ENCODE data around the gene AQP11.
"Not testable (repeated sequence)": the region's sequence is repeated elsewhere in the genome, so short reads cannot be mapped to it uniquely, and the experiment has no call there.

Gene AQP11, protein sequence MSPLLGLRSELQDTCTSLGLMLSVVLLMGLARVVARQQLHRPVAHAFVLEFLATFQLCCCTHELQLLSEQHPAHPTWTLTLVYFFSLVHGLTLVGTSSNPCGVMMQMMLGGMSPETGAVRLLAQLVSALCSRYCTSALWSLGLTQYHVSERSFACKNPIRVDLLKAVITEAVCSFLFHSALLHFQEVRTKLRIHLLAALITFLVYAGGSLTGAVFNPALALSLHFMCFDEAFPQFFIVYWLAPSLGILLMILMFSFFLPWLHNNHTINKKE

DNA sequence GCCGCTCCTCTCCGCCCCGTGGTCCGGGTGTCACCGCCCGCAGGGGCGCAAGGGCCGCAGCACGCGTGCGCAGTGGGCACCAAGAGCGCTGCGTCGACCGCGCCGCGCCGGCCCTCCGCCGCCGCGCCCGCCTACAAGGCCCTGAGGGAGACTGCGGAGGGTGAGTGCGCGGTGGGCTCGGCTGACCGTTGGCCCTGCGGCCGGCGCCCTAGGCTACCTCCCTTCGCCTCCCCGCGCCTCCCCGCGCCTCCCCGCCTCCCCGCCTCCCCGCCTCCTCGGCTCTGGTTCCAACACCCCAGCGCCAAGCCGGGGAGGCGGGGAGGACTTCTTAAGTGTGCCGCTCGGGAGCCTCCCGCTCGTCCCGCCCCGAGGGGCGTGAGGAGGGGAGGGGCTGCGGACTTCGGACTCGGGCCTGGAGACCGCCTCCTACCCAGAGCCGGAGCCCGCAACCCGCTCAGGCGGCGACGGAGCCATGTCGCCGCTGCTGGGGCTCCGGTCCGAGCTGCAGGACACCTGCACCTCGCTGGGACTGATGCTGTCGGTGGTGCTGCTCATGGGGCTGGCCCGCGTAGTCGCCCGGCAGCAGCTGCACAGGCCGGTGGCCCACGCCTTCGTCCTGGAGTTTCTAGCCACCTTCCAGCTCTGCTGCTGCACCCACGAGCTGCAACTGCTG, at the start of gene AQP11:
Gene AQP11, plus strand, starts transcription at position 433 of the 673 bp plus-strand sequence. Its CDS starts 40 bp downstream, at position 473.
- in situ Hi-C loops (cut with MboI; ENCODE audit: low sequenced_read_pairs): no loop called here

DNA sequence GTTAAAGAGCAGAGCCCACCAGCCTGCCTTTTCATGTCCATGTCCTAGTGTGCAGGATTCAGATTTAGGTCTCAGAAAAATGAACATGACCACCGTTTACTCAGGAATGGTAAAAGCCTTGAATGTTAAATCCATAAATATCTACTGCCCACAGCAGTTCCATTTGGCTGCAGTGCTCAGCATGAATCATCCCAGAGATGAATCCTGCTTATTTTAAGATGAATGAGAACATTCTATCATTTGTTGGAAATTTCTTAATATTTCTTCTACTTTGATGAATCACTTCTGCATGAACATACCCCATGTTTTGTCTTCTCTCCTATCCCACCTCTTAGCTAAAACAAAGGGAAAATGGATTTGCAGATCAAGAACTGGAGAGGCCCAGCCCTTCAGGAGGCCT, 47.5 kb upstream of the AQP11 start:
- in situ Hi-C loops (cut with MboI; ENCODE audit: low sequenced_read_pairs): no loop called here

DNA sequence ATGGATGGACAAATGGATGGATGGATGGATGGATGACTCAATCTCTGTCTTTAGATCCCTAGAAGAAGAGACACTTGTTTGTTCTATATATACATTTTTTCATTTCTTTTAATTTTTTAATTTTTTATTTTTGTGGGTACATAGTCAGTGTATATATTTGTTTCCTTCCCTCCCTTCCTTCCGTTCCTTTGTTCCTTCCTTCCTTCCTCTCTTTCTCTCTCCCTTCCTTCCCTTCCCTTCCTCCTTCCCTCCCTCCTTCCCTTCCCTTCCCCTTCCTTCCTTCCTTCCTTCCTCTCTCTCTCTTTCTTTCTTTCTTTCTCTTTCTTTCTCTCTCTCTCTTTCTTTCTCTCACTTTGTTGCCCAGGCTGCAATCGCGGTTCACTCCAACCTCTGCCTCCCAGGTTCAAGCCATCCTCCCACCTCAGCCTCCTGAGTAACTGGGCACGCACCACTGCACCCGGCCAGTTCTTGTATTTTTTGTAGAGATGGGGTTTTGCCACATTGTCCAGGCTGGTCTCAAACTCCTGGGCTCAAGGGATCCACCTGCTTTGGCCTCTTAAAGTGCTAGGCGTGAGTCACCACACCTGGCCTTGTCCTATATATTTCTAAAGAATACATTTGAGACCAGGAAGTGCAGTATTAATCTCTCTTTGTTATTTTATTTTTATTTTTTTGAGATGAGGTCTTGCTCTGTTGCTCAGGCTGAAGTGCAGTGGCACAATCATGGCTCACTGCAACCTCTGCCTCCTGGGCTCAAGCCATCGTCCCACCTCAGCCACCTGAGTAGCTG, 42.5 kb upstream of the AQP11 start:
- in situ Hi-C loops (cut with MboI; ENCODE audit: low sequenced_read_pairs): no loop called here

DNA sequence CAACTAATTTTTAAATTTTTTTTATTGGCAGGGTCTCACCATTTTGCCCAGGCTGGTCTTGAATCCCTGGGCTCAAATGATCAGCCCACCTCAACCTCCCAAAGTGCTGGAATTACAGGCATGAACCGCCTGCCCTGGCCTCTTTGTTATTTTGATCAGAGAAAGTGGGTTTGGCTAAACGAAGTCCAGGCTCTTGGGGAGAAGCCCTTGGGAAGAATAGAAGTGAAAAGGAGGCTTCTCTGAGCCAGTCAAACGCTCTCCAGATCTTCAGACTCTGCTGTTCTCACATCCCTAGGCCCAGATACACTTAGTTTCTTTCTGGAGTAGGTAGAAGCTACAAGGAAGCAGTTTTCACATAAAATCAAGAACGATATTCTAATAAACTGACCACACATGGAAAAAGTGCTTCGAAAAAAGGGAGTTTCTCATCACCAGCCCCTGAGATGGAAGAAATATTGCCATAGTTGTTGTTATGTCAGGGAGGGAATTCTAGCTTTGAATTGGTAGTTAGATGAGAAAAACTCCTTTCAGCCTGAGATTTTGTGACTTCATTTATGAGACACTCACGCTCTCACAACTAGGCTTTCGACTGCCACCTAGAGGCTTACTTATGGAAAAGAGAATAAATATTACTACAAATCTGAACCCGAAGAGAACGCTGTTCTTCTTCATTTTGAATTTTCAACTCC, 41.7 kb upstream of the AQP11 start:
- in situ Hi-C loops (cut with MboI; ENCODE audit: low sequenced_read_pairs): no loop called here

DNA sequence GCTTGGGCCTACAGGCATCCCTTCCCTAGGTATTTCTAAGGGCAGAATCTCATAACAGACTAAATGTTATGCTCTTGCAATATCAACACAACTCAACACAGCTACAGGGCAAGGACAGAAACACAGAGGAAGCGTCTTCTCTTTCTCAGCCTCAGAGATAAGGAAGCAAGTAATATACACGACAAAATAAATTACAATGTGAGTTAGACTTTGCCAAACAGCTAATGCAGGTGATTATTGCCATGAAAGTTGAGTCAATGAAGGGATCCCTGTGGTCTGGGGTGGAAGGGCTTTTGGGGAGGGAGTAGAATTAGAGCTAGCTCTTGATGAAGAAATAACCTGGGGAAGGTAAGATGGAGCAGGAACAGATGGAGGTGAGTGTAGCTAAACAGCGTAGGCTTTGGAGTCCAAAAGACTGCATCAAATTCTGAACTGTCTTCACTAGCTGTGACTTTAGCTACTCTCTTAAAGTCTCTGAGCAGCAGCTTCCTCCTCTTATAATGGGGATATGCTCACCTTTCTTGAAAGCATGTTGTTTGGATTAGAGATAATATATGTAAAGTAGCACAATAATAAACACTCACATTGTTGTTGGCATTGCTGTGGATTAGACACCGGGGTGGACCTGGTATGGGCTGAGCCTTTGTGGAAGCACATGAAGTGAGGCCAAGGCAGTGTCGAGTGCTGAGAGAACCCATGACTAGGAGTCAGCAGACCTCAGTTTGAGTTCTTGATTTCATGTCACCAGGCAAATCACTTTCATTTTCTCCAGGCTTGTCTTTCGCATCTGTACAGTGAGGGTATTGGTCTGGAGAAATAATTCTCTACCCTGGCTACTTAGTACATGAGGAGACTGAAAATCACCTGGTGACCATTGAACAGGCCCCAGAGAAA, 41.0 kb upstream of the AQP11 start:
- in situ Hi-C loops (cut with MboI; ENCODE audit: low sequenced_read_pairs): no loop called here

DNA sequence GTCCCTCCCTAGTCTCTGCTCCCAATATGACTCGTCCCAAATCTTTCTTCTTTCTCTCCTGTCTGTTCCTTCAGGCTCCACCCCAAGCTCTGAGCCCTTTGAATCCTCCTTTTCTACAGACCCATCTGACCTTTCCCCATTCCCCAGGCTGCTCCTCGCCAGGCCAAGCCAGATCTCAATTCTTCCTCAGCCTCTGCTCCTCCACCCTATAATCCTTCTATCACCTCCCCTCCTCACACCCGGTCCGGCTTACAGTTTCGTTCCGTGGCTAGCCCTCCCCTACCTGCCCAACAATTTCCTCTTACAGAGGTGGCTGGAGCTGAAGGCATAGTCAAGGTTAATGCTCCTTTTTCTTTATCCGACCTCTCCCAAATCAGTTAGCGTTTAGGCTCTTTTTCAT, 38.3 kb upstream of the AQP11 start:
- in situ Hi-C loops (cut with MboI; ENCODE audit: low sequenced_read_pairs): loop anchor here (25.0 kb wide), 1 partner anchor 164 kb away; no protein-coding TSS in a partner anchor

DNA sequence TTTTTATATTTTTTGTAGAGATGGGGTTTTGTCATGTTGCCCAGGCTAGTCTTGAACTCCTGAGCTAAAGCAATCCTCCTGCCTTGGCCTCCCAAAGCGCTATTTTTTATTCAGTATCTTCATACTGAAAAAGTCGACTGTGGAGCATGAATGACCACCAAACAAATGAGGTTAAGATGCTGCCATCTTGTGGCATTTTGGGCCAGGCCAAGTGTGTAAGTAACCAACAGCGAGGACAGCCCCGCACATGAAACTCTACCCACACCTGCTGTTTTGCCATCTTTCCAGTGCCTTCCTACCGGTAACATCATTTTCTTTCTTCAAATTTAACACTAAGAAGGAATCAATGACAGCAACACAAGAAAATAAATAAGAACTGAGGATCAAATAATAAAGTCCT, 32.2 kb upstream of the AQP11 start:
- in situ Hi-C loops (cut with MboI; ENCODE audit: low sequenced_read_pairs): loop anchor here (25.0 kb wide), 1 partner anchor 170 kb away; no protein-coding TSS in a partner anchor

DNA sequence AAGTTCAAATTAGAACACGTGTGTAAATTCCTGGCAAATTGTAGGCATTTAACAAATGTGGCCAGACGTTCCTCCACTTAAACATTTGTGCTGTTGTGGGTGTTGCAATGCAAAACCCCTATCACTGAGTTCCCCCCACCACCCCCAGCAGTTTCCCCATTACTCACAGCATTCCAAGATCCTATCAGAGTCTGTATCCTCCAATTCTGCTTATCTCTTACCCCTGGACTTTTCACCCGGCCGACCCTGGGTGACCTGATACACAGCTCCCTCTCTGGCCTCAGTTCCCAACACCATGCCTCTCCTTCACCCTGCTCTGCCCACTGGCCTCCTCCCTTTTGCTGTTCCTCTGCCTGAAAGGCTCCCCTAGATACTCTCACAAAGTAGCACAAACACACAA, 31.4 kb upstream of the AQP11 start:
- in situ Hi-C loops (cut with MboI; ENCODE audit: low sequenced_read_pairs): loop anchor here (25.0 kb wide), 1 partner anchor 171 kb away; no protein-coding TSS in a partner anchor

DNA sequence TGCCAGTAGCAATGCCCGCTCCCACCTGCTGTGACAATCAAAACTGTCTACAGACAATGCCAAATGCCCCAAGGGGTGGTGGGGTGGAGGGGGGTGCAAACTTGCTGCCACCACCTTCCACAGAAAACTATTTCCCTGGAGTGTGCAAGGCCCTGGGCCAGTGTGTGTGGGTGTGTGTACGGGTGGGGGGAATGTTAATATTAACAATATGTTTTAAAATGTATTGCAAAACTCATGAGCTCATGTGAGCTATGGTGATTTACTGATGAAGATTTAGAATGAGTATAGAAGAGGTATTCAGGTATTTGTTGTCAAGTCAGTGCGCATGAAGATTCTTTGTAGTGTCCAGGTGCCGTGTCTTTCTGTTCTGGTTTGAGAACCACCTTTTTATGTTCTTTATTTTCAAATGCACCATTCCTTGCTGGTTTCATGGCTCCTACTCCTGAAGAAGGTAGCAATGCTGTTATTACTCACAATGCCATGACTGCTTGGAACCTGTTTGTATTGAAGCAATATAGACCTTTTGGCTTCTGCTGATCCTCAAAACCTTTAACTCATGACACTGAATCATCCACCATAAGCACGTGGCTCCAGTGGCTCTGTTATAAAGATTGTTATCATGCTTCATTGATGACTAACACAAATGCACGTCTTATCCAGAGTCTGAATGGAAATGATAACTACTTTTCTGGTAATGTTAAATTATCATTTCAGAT, 29.9 kb upstream of the AQP11 start:
- in situ Hi-C loops (cut with MboI; ENCODE audit: low sequenced_read_pairs): loop anchor here (25.0 kb wide), 1 partner anchor 173 kb away; no protein-coding TSS in a partner anchor

DNA sequence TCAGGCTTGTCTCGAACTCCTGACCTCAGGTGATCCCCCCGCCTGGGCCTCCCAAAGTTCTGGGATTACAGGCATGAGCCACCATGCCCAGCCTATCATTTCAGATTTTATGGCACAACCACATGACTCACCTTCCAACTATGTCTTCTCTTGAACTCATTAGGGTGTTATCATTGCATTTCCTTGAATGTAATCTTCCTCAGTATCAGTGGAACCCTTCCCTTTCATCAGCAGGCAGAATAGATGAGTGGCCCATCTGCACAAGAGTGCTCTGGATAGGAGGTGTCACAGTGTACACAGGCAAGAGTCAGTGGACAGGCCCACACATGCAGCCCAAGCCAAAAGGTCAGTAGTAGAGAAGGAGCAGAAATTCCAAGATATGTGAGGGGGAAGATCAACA, 29.1 kb upstream of the AQP11 start:
- in situ Hi-C loops (cut with MboI; ENCODE audit: low sequenced_read_pairs): loop anchor here (25.0 kb wide), 1 partner anchor 173 kb away; no protein-coding TSS in a partner anchor

DNA sequence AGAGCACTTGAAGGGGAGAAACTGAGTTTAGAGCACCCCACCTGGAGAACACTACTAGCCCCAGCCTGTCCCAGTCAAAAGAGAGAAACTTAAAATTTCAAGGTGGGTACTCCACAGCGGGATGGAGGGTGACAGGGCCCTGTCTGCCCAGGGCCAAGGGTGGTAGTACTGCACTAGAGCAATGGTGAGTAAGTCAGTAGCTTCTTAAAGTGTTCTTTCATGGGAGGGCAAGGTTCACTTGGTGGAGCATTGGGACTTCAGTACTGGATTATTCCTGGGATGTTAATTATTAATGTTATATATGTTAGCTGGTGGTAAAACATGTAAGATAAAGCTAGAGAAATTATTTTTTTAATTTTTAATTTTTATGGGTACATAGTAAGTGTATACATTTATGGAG, 28.5 kb upstream of the AQP11 start:
- in situ Hi-C loops (cut with MboI; ENCODE audit: low sequenced_read_pairs): loop anchor here (25.0 kb wide), 1 partner anchor 174 kb away; no protein-coding TSS in a partner anchor

DNA sequence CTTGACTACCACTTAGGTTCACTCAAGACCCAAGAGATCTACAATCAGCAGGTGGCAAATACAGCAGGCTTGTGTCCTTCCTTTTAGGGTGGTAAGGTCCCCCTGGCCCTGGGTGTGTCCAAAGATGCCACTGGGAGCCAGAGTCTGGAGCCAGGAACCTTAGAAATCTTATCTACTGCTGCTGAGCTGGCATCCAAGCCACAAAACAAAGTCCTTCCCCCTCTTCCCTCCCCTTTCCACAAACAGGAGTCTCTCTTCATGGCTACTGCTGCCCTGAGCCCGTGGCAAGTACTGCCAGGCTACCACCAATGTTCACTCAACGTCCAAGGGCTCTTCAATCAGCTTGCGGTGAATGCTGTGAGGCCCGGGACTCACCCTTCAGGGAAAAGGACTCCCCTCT, 21.4 kb upstream of the AQP11 start:
- in situ Hi-C loops (cut with MboI; ENCODE audit: low sequenced_read_pairs): loop anchor here (25.0 kb wide), 1 partner anchor 181 kb away; no protein-coding TSS in a partner anchor

DNA sequence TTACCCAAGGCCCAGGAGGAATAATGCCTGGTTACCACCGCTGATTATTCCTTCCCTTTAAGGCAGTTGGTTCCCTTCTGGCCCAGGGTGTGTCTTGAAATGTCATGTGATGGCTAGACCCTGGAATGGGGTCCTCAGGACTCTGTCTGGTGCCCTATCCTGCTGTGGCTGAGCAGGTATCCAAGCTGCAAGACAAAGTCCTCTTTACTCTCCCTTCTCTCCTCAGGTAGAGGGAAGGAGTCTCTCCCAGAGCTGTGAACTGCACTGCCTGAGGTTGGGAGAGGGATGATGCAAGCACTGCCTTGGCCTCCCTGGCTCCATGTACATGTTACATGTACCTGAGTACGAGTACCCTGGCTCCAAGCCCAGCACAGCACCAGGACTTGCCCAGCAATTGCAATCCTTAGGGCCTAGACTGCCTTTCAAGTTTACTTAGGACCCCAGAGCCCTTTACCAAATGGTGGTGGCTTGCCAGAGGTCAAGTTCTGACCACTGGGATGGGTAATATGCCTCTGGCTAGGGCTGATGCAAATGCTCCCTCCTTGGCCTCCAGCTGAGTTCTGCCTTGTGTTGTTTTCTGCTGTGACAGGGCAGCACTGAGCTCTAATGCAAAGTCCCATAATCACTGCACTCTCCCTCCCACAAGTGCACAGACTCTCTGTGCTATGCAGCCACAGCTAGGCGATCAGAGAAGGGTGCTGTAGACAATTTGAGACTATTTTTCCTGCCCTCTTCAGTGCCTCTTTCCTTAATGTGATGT, 20.7 kb upstream of the AQP11 start:
- in situ Hi-C loops (cut with MboI; ENCODE audit: low sequenced_read_pairs): loop anchor here (25.0 kb wide), 1 partner anchor 182 kb away; no protein-coding TSS in a partner anchor

DNA sequence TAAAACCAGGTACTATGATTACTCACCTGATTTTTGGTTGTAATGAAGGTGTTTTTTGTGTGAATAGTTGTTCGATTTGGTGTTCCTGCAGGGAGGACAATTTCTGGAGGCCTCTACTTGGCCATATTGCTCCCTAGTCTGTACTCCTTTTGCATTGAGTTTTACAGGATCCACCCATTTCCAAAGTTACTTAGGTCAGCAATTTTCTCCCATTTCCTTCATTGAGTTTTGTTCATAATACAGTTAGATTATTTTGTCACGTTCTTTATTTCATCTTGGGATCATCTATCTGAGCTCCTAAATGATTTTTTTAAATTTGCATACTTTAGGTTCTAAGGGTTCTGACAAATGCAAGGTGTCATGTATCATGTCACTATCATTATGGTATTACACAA, 20.1 kb upstream of the AQP11 start:
- in situ Hi-C loops (cut with MboI; ENCODE audit: low sequenced_read_pairs): loop anchor here (25.0 kb wide), 1 partner anchor 182 kb away; no protein-coding TSS in a partner anchor

DNA sequence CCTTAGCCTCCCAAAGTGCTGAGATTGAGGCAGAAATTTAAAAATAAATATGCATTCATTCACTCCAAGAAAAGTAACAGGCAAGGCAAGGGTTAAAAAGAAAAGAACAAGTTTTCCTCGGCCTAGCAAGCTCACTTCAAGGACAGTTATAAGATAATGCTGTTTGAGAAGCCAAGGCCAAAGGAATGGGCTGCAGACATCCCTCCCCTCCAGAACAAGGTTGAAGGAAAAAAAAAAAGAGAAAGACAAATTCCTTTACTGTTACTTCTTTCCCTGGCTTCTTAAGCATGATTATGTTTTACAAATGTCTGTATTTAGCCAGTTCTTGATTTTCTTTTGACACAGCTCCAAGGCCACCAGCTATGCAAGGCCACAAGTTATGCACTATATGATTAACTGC, 18.9 kb upstream of the AQP11 start:
- in situ Hi-C loops (cut with MboI; ENCODE audit: low sequenced_read_pairs): loop anchor here (25.0 kb wide), 1 partner anchor 184 kb away; no protein-coding TSS in a partner anchor

DNA sequence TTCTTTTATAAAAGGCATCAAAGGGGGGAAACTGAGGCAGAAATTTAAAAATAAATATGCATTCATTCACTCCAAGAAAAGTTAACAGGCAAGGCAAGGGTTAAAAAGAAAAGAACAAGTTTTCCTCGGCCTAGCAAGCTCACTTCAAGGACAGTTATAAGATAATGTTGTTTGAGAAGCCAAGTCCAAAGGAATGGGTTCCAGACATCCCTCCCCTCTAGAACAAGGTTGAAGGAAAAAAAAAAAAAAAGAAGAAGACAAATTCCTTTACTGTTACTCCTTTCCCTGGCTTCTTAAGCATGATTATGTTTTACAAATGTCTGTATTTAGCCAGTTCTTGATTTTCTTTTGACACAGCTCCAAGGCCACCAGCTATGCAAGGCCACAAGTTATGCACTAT, 14.3 kb upstream of the AQP11 start:
- in situ Hi-C loops (cut with MboI; ENCODE audit: low sequenced_read_pairs): not testable (repeated sequence)

DNA sequence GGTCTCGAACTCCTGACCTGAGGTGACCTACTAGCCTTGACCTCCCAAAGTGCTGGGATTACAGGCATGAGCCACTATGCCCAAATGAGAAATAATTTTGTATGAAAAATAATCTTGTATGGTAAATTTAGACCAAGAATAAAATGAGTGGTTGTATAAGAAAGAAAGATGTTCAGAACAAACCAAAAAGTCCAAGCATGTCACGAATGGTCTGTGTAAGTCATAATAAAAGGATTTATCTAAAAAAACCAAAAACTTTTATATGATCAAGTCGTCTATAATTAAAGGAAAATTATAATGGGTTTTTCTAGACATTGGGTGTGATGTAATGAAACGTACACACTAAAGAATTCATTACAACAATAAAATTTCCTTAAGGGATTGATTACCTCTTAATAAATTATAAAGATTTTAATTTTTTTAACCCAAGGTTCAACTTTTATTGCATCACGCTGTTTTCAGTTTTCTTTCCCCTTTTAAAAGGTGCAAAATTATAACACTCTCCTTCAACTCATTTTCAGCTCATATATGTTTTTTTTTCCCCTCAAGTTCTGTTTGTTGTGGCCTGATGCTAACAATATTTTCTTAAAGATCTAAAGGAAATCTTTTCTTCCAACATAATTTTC, 8.9 kb upstream of the AQP11 start:
- in situ Hi-C loops (cut with MboI; ENCODE audit: low sequenced_read_pairs): no loop called here

DNA sequence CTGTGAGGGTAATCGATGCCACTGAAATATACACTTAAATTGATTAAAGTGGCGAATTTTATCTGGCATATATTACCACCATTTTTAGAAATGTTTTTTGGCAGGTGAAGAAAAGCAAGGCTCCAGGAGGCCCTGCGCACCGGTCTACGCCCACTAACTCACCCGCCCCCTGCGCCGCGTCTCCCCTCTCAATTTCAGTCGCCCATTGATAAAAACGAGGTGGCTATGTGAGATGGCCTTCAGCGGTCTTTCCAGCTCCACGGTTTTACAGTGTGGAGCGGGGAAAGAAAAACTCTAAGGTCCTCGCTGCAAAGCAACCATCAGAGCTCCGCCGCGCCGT, 602 bp upstream of the AQP11 start:
- in situ Hi-C loops (cut with MboI; ENCODE audit: low sequenced_read_pairs): no loop called here

All from HL-60/S4 treated with phorbol 12-myristate 13-acetate at 8.2 ng/mL for 4 days and 3 days (cell line).